Heart left ventricle (tissue), 16 donors: ENCODE data around the gene OIP5. TPM values are rescaled to one million over a fixed set of nuclear protein-coding genes. Genes with fewer than 3 reads are reported as not detected.

Experiments
- ATAC-seq, 4 donors: fragments of 200-7000 bp; cut with Tn5 transposase; one replicate each; pipeline ENCODE4 v1.9.1; 2020 to 2022; ENCODE audit warnings: moderate library complexity in 4 of 4, mild to moderate bottlenecking in 3 of 4, moderate number of reproducible peaks in 1 of 4
- DNase-seq, 5 donors: peaks; one replicate each; pipeline ENCODE4 v3.0.0-alpha.2; 2020
- H3K27ac ChIP-seq, 12 donors: fragments of 200-600 bp; sonication (generic) in 4 of 12; one replicate each; pipeline versions ENCODE4 v1.5.0 to v1.8.0; 2016 to 2022; ENCODE audit warnings: mild to moderate bottlenecking in 2 of 12
- H3K27me3 ChIP-seq, 9 donors: fragments of 200-600 bp; sonication (generic) in 2 of 9; one replicate each; pipeline versions ENCODE4 v1.5.1 to v1.8.0; 2016 to 2022; ENCODE audit warnings: mild to moderate bottlenecking in 3 of 9
- H3K36me3 ChIP-seq, 9 donors: fragments of 200-600 bp; sonication (generic) in 2 of 9; one replicate each; pipeline versions ENCODE4 v1.5.0 to v1.8.0; 2018 to 2022; ENCODE audit warnings: mild to moderate bottlenecking in 2 of 9
- H3K4me1 ChIP-seq, 12 donors: fragments of 200-600 bp; sonication (generic) in 4 of 12; one replicate each; pipeline versions ENCODE4 v1.5.0 to v1.8.0; 2016 to 2022; ENCODE audit warnings: mild to moderate bottlenecking in 3 of 12
- H3K4me3 ChIP-seq, 12 donors: fragments of 200-600 bp; sonication (generic) in 4 of 12; one replicate each; pipeline versions ENCODE4 v1.5.0 to v1.8.0; 2017 to 2022; ENCODE audit warnings: mild to moderate bottlenecking in 9 of 12, moderate library complexity in 4 of 12
- H3K9me3 ChIP-seq, 12 donors: fragments of 200-600 bp; sonication (generic) in 4 of 12; one replicate each; pipeline versions ENCODE4 v1.5.0 to v1.8.0; 2016 to 2022; ENCODE audit warnings: mild to moderate bottlenecking in 1 of 12
- CTCF ChIP-seq, 12 donors: fragments of 200-600 bp; sonication (generic) in 4 of 12; IDR thresholded peaks; one replicate each; pipeline versions ENCODE4 v1.5.0 to v1.8.0; 2018 to 2022; ENCODE audit warnings: antibody characterized with exemption in 12 of 12, mild to moderate bottlenecking in 5 of 12
- POLR2A ChIP-seq, 2 donors: fragments of 450-650 bp; IDR thresholded peaks; one replicate each; pipeline ENCODE4 v1.6.1; 2017; ENCODE audit warnings: antibody characterized with exemption in 2 of 2, mild to moderate bottlenecking in 2 of 2, moderate library complexity in 2 of 2
- WGBS, 4 donors: extraction: QIAGEN DNeasy Blood & Tissue Kit in 2 of 4; methylation state at CpG; one replicate each; pipeline versions ENCODE4 v1.1.5 to v1.1.7; 2013 to 2018; 5-methylcytosine and 5-hydroxymethylcytosine counted together
- intact Hi-C, 10 donors: fragments of 100-400 bp; cut with DNase I; formaldehyde crosslinking; loops; one replicate each; pipeline versions ENCODE4 v1.11.1 to v1.14.2; 2022
- polyA plus RNA-seq, 2 donors: library from polyadenylated mRNA; stranded (reverse); fragments of 200-250 nt; gene quantifications; one replicate each; pipeline ENCODE4 v1.2.3, GENCODE V29; 2013
- total RNA-seq, 9 donors: library from RNA; depleted of rRNA in 2 of 9; stranded (reverse); fragments of >200 nt in 2 of 9; fragmentation: NEBNext Ultra II Directional in 3 of 9; extraction: Animal tissue kit (Norgen Biotek cat#: 25700) in 3 of 9; gene quantifications; one replicate each; pipeline versions ENCODE4 v1.1.0 to v1.2.4, GENCODE V29; 2016 to 2023
- donor health status: ischemic (EF 13 %, LVEDD 7.1; RV severe dilation, severe dysfunction).
- donor health status: healthy with polysubstance abuse.
- donor health status: DM: no; HTN: yes; CAD: no.
- donor health status: DM: no; HTN: no; CAD: no.
- donor health status: ischemic (EF 25% LVEDD 6.9; RV normal size, moderate dysfunction).
- donor health status: ischemic (EF 25% LVEDD 5.7; RV mildly dilated, moderate dysfunction).
- donor health status: healthy.
- donor health status: DM: yes; HTN: yes; CAD: no.
- donor health status: ischemic (EF 35%, LVEDD 5.7; RV mildly dilated, moderate dysfunction).
- donor health status: nonischemic (EF 11% LVEDD 7.7; RV severe dilation, severe dysfunction).
- donor health status: DM: yes; HTN: yes; CAD: no.
- donor health status: PGD.
- donor health status: ischemic (EF 29% LVEDD 5.4; RV normal size, mild dysfunction).
- donor health status: nonischemic (EF 23%, LVEDD 6.1; RV moderate dilation, normal function).

OIP5 gene
- total and polyA plus RNA-seq, 11 donors: 0.19 to 1.3 (median 0.68) TPM; not detected in 2

GRCh38 chr15:41337631-41338522, 5.5 kb upstream of the OIP5 start:
- 89 to 92% (median 91%) methylated on average over 13 of the region's 13 CpGs for WGBS, 4 donors
- intact Hi-C loops: loop anchor here in 1 of 10 donors (10.0 kb wide), 1 partner anchor 433 kb away; no protein-coding TSS in a partner anchor
- TF ChIP-seq CTCF (IDR thresholded peaks at IDR 0.05) (no peak), POLR2A (IDR thresholded peaks at IDR 0.05) (no peak)

GRCh38 chr15:41337047-41337446, 4.7 kb upstream of the OIP5 start:
- no peak for DNase-seq
- intact Hi-C loops: loop anchor here in 1 of 10 donors (10.0 kb wide), 1 partner anchor 432 kb away; no protein-coding TSS in a partner anchor
- 97 to 99% (median 98%) methylated on average over 6 of the region's 6 CpGs for WGBS, 4 donors
- Histone ChIP-seq H3K9me3 (no peaks in the 10 kb centered on the region), H3K27ac (no peak overlapping the region), H3K4me1 (peaks cover 0 to 24% (median 7%) of the 10 kb centered on the region in 12 donors), H3K36me3 (peaks cover 0 to 5% (median 0%) of the 10 kb centered on the region in 9 donors), H3K27me3 (no peaks in the 10 kb centered on the region), H3K4me3 (no peak overlapping the region)
- no peak for TF ChIP-seq POLR2A (IDR thresholded peaks at IDR 0.05)
- TF ChIP-seq CTCF (IDR thresholded peaks at IDR 0.05): no peak
- ATAC-seq: no peak

More at GRCh38 chr15:41337631-41338522, 5.5 kb upstream of the OIP5 start:
- H3K4me3 ChIP-seq: no peak overlapping the region
- peaks cover 0 to 24% (median 7%) of the 10 kb centered on the region in 12 donors for H3K4me1 ChIP-seq
- ATAC-seq (no peak), DNase-seq (no peak)
- no peaks in the 10 kb centered on the region for H3K9me3 ChIP-seq
- no peak overlapping the region for H3K27ac ChIP-seq
- no peaks in the 10 kb centered on the region for H3K27me3 ChIP-seq
- H3K36me3 ChIP-seq: peaks cover 0 to 5% (median 0%) of the 10 kb centered on the region in 9 donors

- TF ChIP-seq CTCF (IDR thresholded peaks at IDR 0.05) (no peak), POLR2A (IDR thresholded peaks at IDR 0.05) (no peak)
- Histone ChIP-seq H3K36me3 (peaks cover 0 to 5% (median 0%) of the 10 kb centered on the region in 9 donors), H3K4me3 (no peak overlapping the region), H3K4me1 (peaks cover 0 to 29% (median 9%) of the 10 kb centered on the region in 12 donors), H3K27ac (no peak overlapping the region), H3K9me3 (no peaks in the 10 kb centered on the region), H3K27me3 (no peaks in the 10 kb centered on the region)
- WGBS, 4 donors: 93 to 95% (median 94%) methylated on average over 4 of the region's 4 CpGs
- ATAC-seq: no peak
- intact Hi-C loops: loop anchor here in 1 of 10 donors (10.0 kb wide), 1 partner anchor 432 kb away; no protein-coding TSS in a partner anchor
- no peak for DNase-seq
Observed at GRCh38 chr15:41336549-41336948, 4.2 kb upstream of the OIP5 start.
